Erythroblast (primary cell): ENCODE results near the gene IL1RAPL1.

ENCODE experiments used
- DNase-seq, 2 experiments: peaks; one replicate each; lab custom pipeline; 2025; lab: John Stamatoyannopoulos, UW
- GATA1 ChIP-seq: IDR thresholded peaks from 2 replicates; pipeline ENCODE4 v1.6.1; 2011; ENCODE audit warnings: low read depth, mild to moderate bottlenecking, control low read depth, low read length, moderate library complexity
- POLR2A ChIP-seq: IDR thresholded peaks from 2 replicates; pipeline ENCODE4 v1.6.1; 2011; ENCODE audit warnings: mild to moderate bottlenecking, low read length

IL1RAPL1 gene

DNA sequence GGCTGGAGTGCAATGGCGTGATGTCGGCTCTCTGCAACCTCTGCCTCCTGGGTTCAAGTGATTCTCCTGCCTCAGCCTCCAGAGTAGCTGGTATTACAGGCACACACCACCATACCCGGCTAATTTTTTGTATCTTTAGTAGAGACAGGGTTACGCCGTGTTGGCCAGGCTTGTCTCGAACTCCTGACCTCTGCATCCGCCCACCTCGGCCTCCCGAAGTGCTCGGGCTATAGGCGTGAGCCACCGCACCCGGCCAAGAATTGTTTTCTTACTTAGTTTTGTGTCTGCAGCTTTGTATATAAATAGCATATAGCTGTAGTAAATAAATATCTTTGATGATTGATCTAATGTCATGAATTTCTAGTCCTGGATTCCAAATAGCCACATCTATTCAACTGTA, 81.1 kb downstream of the IL1RAPL1 start:
- TF ChIP-seq GATA1, result no peak
- no peak for TF ChIP-seq POLR2A

GRCh38 chrX:28668957-28669356, 81.7 kb downstream of the IL1RAPL1 start:
- no peak for TF ChIP-seq GATA1
- TF ChIP-seq POLR2A, result no peak
- DNase-seq, result no peak

More for the DNA sequence above, 81.1 kb downstream of the IL1RAPL1 start:
- DNase-seq, result no peak

DNA sequence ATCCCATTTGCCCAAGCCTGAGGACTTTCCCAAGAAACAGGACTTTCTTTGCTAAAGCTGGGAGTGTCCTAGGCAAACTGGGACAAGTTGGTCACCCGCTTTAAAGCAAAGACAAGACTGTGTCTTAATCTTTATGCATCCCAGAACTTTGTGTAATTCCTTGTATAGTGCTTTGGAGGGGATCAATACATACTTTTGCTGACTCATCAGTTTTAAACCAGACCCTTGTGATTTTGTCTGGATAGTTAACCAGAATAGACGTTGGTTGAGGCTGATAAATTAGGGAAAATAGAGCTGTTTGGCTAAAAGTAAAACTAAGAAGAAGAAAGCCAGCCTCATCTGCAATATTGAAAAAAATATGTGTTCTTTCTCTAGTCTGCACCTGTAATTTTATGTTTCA, 82.8 kb downstream of the IL1RAPL1 start:
- TF ChIP-seq POLR2A (no peak), GATA1 (no peak)
- no peak for DNase-seq

DNA sequence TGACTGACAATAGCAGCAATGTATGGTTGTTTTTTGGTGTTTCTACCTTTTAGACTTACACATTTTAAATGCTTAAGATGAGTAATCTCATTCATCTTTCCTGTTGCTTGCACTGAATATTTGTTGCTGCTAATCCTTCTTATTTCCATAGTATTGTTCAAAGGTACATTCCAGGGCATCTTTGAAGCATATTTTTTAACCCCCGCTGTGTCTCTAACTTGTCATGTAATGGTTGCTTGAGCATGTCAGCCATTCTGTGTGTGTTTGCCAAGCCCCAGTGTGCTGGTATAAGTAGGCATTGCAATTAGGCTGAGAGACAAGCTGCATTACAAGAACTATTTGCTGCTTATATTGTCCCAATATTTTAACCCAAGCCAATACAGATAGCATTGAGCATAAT, 87.9 kb downstream of the IL1RAPL1 start:
- DNase-seq, result no peak
- TF ChIP-seq POLR2A (no peak), GATA1 (no peak)

DNA sequence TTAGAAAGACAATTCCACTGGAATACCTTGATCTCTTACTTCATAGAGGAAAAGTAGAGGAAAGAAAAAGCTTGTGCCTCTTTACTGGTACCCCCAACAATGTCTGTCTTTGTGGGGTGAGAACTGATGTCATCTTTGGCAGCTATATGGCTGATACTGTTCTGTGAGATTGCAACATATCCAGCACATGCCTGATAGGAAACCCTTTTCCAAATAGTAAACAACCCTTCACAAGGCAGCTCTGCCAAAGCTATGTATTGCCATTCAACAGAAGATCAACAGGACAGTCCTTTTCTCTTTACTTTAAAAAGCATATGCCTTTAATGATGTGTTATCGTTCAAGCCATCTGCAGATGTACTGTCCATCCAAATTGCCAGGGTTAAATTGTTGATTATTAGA, 105.9 kb downstream of the IL1RAPL1 start:
- no peak for DNase-seq
- TF ChIP-seq POLR2A (no peak), GATA1 (no peak)

- DNase-seq, result no peak
- no peak for TF ChIP-seq POLR2A
- no peak for TF ChIP-seq GATA1
These were observed 110.5 kb downstream of the IL1RAPL1 start for GRCh38 chrX:28697732-28698131.

DNA sequence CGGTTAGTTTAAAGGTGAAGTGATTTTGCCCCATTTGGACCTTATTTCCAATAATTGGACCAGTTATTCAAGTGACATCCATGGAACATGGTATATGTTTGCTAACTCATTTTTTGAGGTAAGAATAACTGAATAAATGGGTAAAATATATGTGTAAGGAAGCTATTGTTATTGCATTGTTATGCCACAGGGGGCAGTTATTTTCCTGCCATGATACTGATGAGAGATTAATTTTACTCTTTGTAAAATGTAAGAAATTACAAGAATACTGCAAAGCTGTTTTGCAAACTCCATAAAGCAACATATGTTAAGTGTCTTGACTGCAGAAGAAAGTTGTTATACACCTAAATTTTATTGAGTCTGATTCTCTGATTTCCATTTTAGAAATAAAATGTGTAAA, 114.0 kb downstream of the IL1RAPL1 start:
- TF ChIP-seq GATA1 (no peak), POLR2A (no peak)
- DNase-seq, result no peak

GRCh38 chrX:28706964-28707363, 119.7 kb downstream of the IL1RAPL1 start:
- TF ChIP-seq POLR2A, result no peak
- no peak for TF ChIP-seq GATA1
- no peak for DNase-seq

- TF ChIP-seq GATA1, result no peak
- TF ChIP-seq POLR2A, result no peak
These were observed 122.2 kb downstream of the IL1RAPL1 start for GRCh38 chrX:28709421-28709820.

GRCh38 chrX:28717864-28718263, 130.6 kb downstream of the IL1RAPL1 start:
- TF ChIP-seq GATA1, result no peak
- TF ChIP-seq POLR2A, result no peak
- no peak for DNase-seq

More at GRCh38 chrX:28709421-28709820, 122.2 kb downstream of the IL1RAPL1 start:
- DNase-seq, result no peak

GRCh38 chrX:28718450-28718849, 131.2 kb downstream of the IL1RAPL1 start:
- no peak for DNase-seq
- TF ChIP-seq POLR2A, result no peak

GRCh38 chrX:28719620-28720019, 132.4 kb downstream of the IL1RAPL1 start:
- DNase-seq, result no peak
- no peak for TF ChIP-seq GATA1
- TF ChIP-seq POLR2A, result no peak

DNA sequence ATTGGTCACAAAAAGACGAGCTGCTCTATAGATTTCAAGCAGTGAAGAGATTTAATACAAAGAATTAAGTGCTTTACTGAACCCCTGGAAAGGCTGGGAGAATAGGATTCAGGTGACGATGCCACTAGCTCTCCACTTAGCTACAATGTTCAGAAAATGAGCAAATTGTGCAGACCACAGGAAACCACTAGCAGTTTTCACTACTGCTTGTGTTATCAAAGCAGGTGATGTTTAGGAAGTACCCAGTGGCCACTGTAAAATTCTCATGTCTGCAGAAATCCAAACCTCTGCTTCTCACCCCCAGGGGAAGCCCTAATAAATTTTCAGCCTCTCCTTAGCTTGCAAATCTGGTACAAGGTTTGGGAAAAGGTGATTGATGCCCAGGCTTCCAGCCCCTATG, 165.1 kb downstream of the IL1RAPL1 start:
- TF ChIP-seq GATA1, result no peak
- no peak for TF ChIP-seq POLR2A

DNA sequence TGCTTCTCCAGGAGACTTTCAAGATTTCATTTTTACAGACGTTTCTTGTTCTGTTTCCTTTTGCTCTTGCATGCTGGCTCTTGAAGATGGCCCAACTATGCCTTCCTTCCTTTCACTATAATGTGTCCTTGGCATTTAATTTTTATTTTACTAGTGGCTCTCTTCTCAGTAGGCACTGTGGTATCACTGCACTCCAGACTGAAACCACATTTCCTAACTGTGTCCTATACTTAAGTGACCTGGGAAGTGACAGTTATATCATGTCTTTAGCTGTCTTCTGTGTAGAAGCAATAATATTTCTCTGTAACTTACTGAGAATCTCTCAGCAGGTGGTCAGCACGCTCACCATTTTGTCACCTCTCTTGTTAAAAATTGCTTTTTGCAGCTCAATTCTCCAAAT, 168.9 kb downstream of the IL1RAPL1 start:
- TF ChIP-seq GATA1, result no peak
- no peak for DNase-seq

More for the DNA sequence above, 165.1 kb downstream of the IL1RAPL1 start:
- no peak for DNase-seq

DNA sequence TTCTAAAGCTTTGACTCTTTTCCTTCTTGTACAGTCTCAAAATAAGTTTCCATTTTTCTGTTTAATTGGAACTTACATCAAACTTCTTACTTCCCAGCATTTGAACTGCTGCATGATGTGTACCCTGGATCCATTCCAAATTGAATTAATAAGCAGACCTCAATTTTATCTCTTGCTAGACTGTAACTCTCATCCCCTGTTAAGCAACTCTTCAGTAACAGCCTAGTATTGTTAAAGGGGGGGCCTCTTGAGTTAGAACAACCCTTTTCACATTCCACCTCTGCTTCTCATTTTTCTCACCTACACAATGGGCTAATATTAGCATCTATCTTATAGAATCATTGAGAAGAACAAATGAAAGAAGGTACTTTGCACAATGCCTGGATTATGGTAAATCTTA, 169.4 kb downstream of the IL1RAPL1 start:
- TF ChIP-seq GATA1 (no peak), POLR2A (no peak)
- DNase-seq, result no peak
